SK-N-SH treated with all-trans-retinoic acid at 6 μM for 48 hours (cell line): ENCODE results near the gene CCDC88C.

Experiments
- ATAC-seq: fragments of 200-7000 bp; cut with Tn5 transposase; 3 replicates; pipeline ENCODE4 v1.9.1; 2020; ENCODE audit warnings: mild to moderate bottlenecking, moderate library complexity
- BACH2 ChIP-seq: fragments of 250-450 bp; sonication (Bioruptor Pico); IDR thresholded peaks from 2 replicates; pipeline ENCODE4 v1.9.0; 2021; ENCODE audit warnings: mild to moderate bottlenecking, borderline replicate concordance
- CSDC2 ChIP-seq: fragments of 250-450 bp; sonication (Bioruptor Pico); IDR thresholded peaks from 2 replicates; pipeline ENCODE4 v1.5.0; 2020; ENCODE audit warnings: mild to moderate bottlenecking, moderate library complexity
- ESRRG ChIP-seq: fragments of 250-450 bp; sonication (Bioruptor Pico); IDR thresholded peaks from 2 replicates; pipeline ENCODE4 v1.6.1; 2021; ENCODE audit warnings: mild to moderate bottlenecking
- GLIS3 ChIP-seq: fragments of 250-450 bp; sonication (Bioruptor Pico); IDR thresholded peaks from 2 replicates; pipeline ENCODE4 v1.5.0; 2020; ENCODE audit warnings: mild to moderate bottlenecking, moderate library complexity
- ISL1 ChIP-seq: fragments of 250-450 bp; sonication (Bioruptor Pico); IDR thresholded peaks from 2 replicates; pipeline ENCODE4 v2.1.2; 2022; ENCODE audit warnings: mild to moderate bottlenecking, moderate library complexity
- OSR1 ChIP-seq: fragments of 250-450 bp; sonication (Bioruptor Pico); IDR thresholded peaks from 2 replicates; pipeline ENCODE4 v1.8.0; 2022; ENCODE audit warnings: moderate library complexity, mild to moderate bottlenecking, inconsistent platforms
- PPARA ChIP-seq: fragments of 250-450 bp; sonication (Bioruptor Pico); IDR thresholded peaks from 2 replicates; pipeline ENCODE4 v1.5.0; 2020; ENCODE audit warnings: mild to moderate bottlenecking, borderline replicate concordance
- RARB ChIP-seq: fragments of 250-450 bp; sonication (Bioruptor Pico); IDR thresholded peaks from 2 replicates; pipeline ENCODE4 v1.8.0; 2021; ENCODE audit warnings: mild to moderate bottlenecking, moderate library complexity
- SNAI2 ChIP-seq: fragments of 250-450 bp; sonication (Bioruptor Pico); IDR thresholded peaks from 2 replicates; pipeline ENCODE4 v1.5.0; 2020; ENCODE audit warnings: mild to moderate bottlenecking, moderate library complexity
- TCF4 ChIP-seq: fragments of 250-450 bp; sonication (Bioruptor Pico); IDR thresholded peaks from 2 replicates; pipeline ENCODE4 v1.8.0; 2021; ENCODE audit warnings: mild to moderate bottlenecking, moderate library complexity, borderline replicate concordance
- TOX ChIP-seq: fragments of 250-450 bp; sonication (Bioruptor Pico); IDR thresholded peaks from 2 replicates; pipeline ENCODE4 v1.8.0; 2021; ENCODE audit warnings: mild to moderate bottlenecking, moderate library complexity, borderline replicate concordance
- ZC3H10 ChIP-seq: fragments of 250-450 bp; sonication (Bioruptor Pico); IDR thresholded peaks from 2 replicates; pipeline ENCODE4 v1.5.1; 2021; ENCODE audit warnings: mild to moderate bottlenecking, moderate library complexity
- ZFP3 ChIP-seq: fragments of 250-450 bp; sonication (Bioruptor Pico); IDR thresholded peaks from 2 replicates; pipeline ENCODE4 v1.5.0; 2020; ENCODE audit warnings: mild to moderate bottlenecking, moderate library complexity
- ZFP30 ChIP-seq: fragments of 450-650 bp; formaldehyde crosslinking; IDR thresholded peaks from 2 replicates; pipeline ENCODE4 v1.5.0; 2022; ENCODE audit warnings: mild to moderate bottlenecking, moderate library complexity
- ZNF565 ChIP-seq: fragments of 450-650 bp; formaldehyde crosslinking; conservative IDR thresholded peaks from 2 replicates; pipeline ENCODE4 v1.5.0; 2020; ENCODE audit warnings: low read depth, mild to moderate bottlenecking, moderate library complexity
- ZNF70 ChIP-seq: fragments of 450-650 bp; formaldehyde crosslinking; IDR thresholded peaks from 2 replicates; pipeline ENCODE4 v1.5.0; 2020; ENCODE audit warnings: mild to moderate bottlenecking, moderate library complexity
- ZNF8 ChIP-seq: fragments of 450-650 bp; formaldehyde crosslinking; IDR thresholded peaks from 2 replicates; pipeline ENCODE4 v1.5.0; 2020; ENCODE audit warnings: mild to moderate bottlenecking, moderate library complexity
- TF ChIP-seq, protein P1 (sequence below): fragments of 250-450 bp; sonication (Bioruptor Pico); IDR thresholded peaks from 2 replicates; pipeline ENCODE4 v1.5.0; 2020; ENCODE audit warnings: mild to moderate bottlenecking, moderate library complexity
- TF ChIP-seq, protein P2 (sequence below): fragments of 250-450 bp; sonication (Bioruptor Pico); IDR thresholded peaks from 2 replicates; pipeline ENCODE4 v1.8.0; 2020; ENCODE audit warnings: mild to moderate bottlenecking, moderate library complexity, borderline replicate concordance
- TF ChIP-seq, protein P3 (sequence below): fragments of 250-450 bp; sonication (Bioruptor Pico); IDR thresholded peaks from 2 replicates; pipeline ENCODE4 v1.8.0; 2021; ENCODE audit warnings: low read depth, mild to moderate bottlenecking, moderate library complexity, borderline replicate concordance
- TF ChIP-seq, protein P4 (sequence below): fragments of 250-450 bp; sonication (Bioruptor Pico); IDR thresholded peaks from 2 replicates; pipeline ENCODE4 v1.5.1; 2021; ENCODE audit warnings: mild to moderate bottlenecking, moderate library complexity

Gene CCDC88C

DNA sequence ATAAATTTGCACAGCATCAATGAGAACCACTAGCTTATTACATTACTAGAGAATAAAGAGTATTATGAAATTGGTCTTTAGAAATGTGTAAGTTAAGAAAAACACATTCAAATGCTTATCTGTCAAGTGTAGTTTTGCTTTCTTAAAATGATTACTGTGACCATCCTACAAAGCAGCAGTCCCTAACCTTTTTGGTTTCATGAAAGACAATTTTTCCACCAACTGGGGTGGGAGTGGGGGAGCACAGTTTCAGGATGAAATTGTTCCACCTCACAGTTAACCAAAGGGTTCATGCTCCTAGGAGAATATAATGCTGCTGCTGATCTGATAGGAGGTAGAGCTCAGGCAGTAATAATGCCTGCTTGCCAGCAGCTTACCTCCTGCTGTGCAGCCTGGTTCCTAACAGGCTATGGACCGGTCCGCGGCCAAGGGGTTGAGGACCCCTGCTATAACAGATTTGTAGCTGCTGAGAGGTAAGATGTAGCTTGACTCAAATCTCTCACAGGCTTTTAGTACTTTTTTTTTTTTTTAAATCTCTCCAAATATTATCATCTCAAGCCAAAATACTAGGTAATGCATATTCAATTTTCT is 47.1 kb upstream of the CCDC88C start:
- ATAC-seq: no peak
- TF ChIP-seq OSR1 (CRISPR knock-in tag): no peak
- TF ChIP-seq, protein P1, sequence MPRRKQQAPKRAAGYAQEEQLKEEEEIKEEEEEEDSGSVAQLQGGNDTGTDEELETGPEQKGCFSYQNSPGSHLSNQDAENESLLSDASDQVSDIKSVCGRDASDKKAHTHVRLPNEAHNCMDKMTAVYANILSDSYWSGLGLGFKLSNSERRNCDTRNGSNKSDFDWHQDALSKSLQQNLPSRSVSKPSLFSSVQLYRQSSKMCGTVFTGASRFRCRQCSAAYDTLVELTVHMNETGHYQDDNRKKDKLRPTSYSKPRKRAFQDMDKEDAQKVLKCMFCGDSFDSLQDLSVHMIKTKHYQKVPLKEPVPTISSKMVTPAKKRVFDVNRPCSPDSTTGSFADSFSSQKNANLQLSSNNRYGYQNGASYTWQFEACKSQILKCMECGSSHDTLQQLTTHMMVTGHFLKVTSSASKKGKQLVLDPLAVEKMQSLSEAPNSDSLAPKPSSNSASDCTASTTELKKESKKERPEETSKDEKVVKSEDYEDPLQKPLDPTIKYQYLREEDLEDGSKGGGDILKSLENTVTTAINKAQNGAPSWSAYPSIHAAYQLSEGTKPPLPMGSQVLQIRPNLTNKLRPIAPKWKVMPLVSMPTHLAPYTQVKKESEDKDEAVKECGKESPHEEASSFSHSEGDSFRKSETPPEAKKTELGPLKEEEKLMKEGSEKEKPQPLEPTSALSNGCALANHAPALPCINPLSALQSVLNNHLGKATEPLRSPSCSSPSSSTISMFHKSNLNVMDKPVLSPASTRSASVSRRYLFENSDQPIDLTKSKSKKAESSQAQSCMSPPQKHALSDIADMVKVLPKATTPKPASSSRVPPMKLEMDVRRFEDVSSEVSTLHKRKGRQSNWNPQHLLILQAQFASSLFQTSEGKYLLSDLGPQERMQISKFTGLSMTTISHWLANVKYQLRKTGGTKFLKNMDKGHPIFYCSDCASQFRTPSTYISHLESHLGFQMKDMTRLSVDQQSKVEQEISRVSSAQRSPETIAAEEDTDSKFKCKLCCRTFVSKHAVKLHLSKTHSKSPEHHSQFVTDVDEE (CRISPR knock-in tag): no peak
- no peak for TF ChIP-seq RARB
- TF ChIP-seq SNAI2 (CRISPR knock-in tag): no peak
- no peak for TF ChIP-seq ESRRG (CRISPR knock-in tag)
- TF ChIP-seq ZFP3 (CRISPR knock-in tag): no peak
- no peak for TF ChIP-seq ZNF8 (CRISPR knock-in tag)
- TF ChIP-seq TOX: no peak
- TF ChIP-seq, protein P2, sequence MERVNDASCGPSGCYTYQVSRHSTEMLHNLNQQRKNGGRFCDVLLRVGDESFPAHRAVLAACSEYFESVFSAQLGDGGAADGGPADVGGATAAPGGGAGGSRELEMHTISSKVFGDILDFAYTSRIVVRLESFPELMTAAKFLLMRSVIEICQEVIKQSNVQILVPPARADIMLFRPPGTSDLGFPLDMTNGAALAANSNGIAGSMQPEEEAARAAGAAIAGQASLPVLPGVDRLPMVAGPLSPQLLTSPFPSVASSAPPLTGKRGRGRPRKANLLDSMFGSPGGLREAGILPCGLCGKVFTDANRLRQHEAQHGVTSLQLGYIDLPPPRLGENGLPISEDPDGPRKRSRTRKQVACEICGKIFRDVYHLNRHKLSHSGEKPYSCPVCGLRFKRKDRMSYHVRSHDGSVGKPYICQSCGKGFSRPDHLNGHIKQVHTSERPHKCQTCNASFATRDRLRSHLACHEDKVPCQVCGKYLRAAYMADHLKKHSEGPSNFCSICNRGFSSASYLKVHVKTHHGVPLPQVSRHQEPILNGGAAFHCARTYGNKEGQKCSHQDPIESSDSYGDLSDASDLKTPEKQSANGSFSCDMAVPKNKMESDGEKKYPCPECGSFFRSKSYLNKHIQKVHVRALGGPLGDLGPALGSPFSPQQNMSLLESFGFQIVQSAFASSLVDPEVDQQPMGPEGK (CRISPR knock-in tag): no peak
- TF ChIP-seq, protein P3, sequence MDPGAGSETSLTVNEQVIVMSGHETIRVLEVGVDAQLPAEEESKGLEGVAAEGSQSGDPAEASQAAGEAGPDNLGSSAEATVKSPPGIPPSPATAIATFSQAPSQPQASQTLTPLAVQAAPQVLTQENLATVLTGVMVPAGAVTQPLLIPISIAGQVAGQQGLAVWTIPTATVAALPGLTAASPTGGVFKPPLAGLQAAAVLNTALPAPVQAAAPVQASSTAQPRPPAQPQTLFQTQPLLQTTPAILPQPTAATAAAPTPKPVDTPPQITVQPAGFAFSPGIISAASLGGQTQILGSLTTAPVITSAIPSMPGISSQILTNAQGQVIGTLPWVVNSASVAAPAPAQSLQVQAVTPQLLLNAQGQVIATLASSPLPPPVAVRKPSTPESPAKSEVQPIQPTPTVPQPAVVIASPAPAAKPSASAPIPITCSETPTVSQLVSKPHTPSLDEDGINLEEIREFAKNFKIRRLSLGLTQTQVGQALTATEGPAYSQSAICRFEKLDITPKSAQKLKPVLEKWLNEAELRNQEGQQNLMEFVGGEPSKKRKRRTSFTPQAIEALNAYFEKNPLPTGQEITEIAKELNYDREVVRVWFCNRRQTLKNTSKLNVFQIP: no peak
- no peak for TF ChIP-seq ISL1 (CRISPR knock-in tag)
- no peak for TF ChIP-seq ZNF565 (CRISPR knock-in tag)
- no peak for TF ChIP-seq ZFP30 (CRISPR knock-in tag)
- TF ChIP-seq ZC3H10 (CRISPR knock-in tag): no peak
- TF ChIP-seq, protein P4, sequence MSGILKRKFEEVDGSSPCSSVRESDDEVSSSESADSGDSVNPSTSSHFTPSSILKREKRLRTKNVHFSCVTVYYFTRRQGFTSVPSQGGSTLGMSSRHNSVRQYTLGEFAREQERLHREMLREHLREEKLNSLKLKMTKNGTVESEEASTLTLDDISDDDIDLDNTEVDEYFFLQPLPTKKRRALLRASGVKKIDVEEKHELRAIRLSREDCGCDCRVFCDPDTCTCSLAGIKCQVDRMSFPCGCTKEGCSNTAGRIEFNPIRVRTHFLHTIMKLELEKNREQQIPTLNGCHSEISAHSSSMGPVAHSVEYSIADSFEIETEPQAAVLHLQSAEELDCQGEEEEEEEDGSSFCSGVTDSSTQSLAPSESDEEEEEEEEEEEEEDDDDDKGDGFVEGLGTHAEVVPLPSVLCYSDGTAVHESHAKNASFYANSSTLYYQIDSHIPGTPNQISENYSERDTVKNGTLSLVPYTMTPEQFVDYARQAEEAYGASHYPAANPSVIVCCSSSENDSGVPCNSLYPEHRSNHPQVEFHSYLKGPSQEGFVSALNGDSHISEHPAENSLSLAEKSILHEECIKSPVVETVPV (CRISPR knock-in tag): no peak
- TF ChIP-seq TCF4 (CRISPR knock-in tag): no peak
- TF ChIP-seq BACH2 (CRISPR knock-in tag): no peak
- no peak for TF ChIP-seq ZNF70
- no peak for TF ChIP-seq PPARA (CRISPR knock-in tag)

DNA sequence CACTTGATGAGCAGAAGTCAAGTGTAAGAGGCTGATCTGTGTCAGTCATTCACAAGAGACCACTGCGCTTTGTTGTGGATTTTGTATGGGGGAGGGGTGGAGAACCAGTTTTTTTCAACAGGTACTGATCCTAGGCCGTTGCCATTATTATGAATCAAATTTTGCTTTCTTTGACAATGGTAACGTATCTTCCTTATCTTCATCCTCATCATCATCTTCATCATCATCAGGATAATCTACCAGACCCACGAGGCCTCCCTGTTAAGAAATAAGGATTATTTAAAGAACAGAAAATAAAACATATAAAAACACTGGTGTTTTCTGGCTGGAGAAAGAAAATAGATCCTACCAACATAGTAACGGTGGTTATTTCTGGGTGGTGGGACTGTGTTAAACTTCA is 41.0 kb upstream of the CCDC88C start:
- ATAC-seq: no peak
- TF ChIP-seq ESRRG (CRISPR knock-in tag) (no peak), CSDC2 (no peak), OSR1 (CRISPR knock-in tag) (no peak), BACH2 (CRISPR knock-in tag) (no peak), ZC3H10 (CRISPR knock-in tag) (no peak), GLIS3 (CRISPR knock-in tag) (no peak)
- TF ChIP-seq, protein P1 (CRISPR knock-in tag): no peak
- TF ChIP-seq, protein P2 (CRISPR knock-in tag): no peak
